NK-92 (cell line): ENCODE measurements around the gene GABRR2.
"Not testable (repeated sequence)": the region's sequence is repeated elsewhere in the genome, so short reads cannot be mapped to it uniquely, and the experiment has no call there.

Experiments used
- DNase-seq: peaks from one replicate; lab custom pipeline; 2025; ENCODE audit not compliant: unreplicated experiment; lab: John Stamatoyannopoulos, UW

Gene GABRR2

GRCh38 chr6:89260310-89260709 lies 54.8 kb downstream of the GABRR2 start:
- DNase-seq: no peak

GRCh38 chr6:89258912-89259311 lies 56.2 kb downstream of the GABRR2 start:
- no peak for DNase-seq

- no peak for DNase-seq
These were observed 57.3 kb downstream of the GABRR2 start for GRCh38 chr6:89257781-89258180.

- DNase-seq: no peak
These were observed 57.8 kb downstream of the GABRR2 start for GRCh38 chr6:89257346-89257745.

GRCh38 chr6:89255417-89255816 lies 59.7 kb downstream of the GABRR2 start:
- DNase-seq: no peak

GRCh38 chr6:89254569-89254968 lies 60.5 kb downstream of the GABRR2 start:
- DNase-seq: no peak

GRCh38 chr6:89252907-89253306 lies 62.2 kb downstream of the GABRR2 start:
- no peak for DNase-seq

- no peak for DNase-seq
These were observed 63.1 kb downstream of the GABRR2 start for GRCh38 chr6:89251976-89252375.

- DNase-seq: no peak
These were observed 63.9 kb downstream of the GABRR2 start for GRCh38 chr6:89251170-89251569.

- no peak for DNase-seq
These were observed 64.9 kb downstream of the GABRR2 start for GRCh38 chr6:89250239-89250638.

- no peak for DNase-seq
These were observed 70.7 kb downstream of the GABRR2 start for GRCh38 chr6:89244241-89244985.

GRCh38 chr6:89243331-89243629 lies 71.8 kb downstream of the GABRR2 start:
- no peak for DNase-seq

GRCh38 chr6:89242574-89243330 lies 72.3 kb downstream of the GABRR2 start:
- DNase-seq: no peak

GRCh38 chr6:89239338-89239737 lies 75.8 kb downstream of the GABRR2 start:
- no peak for DNase-seq

GRCh38 chr6:89237158-89237557 lies 77.9 kb downstream of the GABRR2 start:
- no peak for DNase-seq

GRCh38 chr6:89233605-89234004 lies 81.5 kb downstream of the GABRR2 start:
- DNase-seq: not testable (repeated sequence)

GRCh38 chr6:89222712-89223039 lies 92.4 kb downstream of the GABRR2 start:
- DNase-seq: no peak

- no peak for DNase-seq
These were observed 93.0 kb downstream of the GABRR2 start for GRCh38 chr6:89221971-89222711.

- DNase-seq: no peak
These were observed 94.0 kb downstream of the GABRR2 start for GRCh38 chr6:89221129-89221528.

- no peak for DNase-seq
These were observed 97.7 kb downstream of the GABRR2 start, which contains the start of gene GABRR1 for GRCh38 chr6:89217299-89217910. GABRR1 (minus strand) TSS chr6:89217358; CDS start chr6:89217322, 36 bp downstream.

GRCh38 chr6:89216411-89216810 lies 98.7 kb downstream of the GABRR2 start:
- DNase-seq: no peak

GRCh38 chr6:89215391-89215790 lies 99.7 kb downstream of the GABRR2 start:
- DNase-seq: no peak
